Measurements from ENCODE around the gene RICTOR. TPM values are rescaled to one million over a fixed set of nuclear protein-coding genes. Genes with fewer than 3 reads are reported as not detected.
"Not testable (repeated sequence)": the region's sequence is repeated elsewhere in the genome, so short reads cannot be mapped to it uniquely, and the experiment has no call there.

The RICTOR gene
- total and polyA plus RNA-seq, 4 donors = 3.9 to 69.5 (median 31.7) TPM

- Histone ChIP-seq H3K4me3 (ENCODE audit: low read length in 2 of 2) (no peak overlapping the region), H3K27ac (ENCODE audit: low read depth in 1 of 2, low read length in 2 of 2) (no peak overlapping the region), H3K4me1 (ENCODE audit: control insufficient read depth in 1 of 2, insufficient read depth in 2 of 2, low read length in 2 of 2) (no peaks in the 10 kb centered on the region), H3K9me3 (ENCODE audit: control insufficient read depth, low read length) (no peaks in the 10 kb centered on the region), H3K36me3 (ENCODE audit: control insufficient read depth in 1 of 2, insufficient read depth in 2 of 2, low read length in 1 of 2) (no peaks in the 10 kb centered on the region), H3K27me3 (ENCODE audit: control insufficient read depth in 1 of 2, insufficient read depth in 2 of 2, low read length in 1 of 2) (no peaks in the 10 kb centered on the region)
- intact Hi-C loops (cut with DNase I) = no loop called here
- 81% methylated on average over 3 of the region's 3 CpGs for WGBS, 2 donors
- DNase-seq (no peak), ATAC-seq (ENCODE audit: low FRiP score) (no peak)
Observed at GRCh38 chr5:39055027-39055767, 19.0 kb downstream of the RICTOR start.

GRCh38 chr5:39053189-39053588 is 21.0 kb downstream of the RICTOR start:
- H3K9me3 ChIP-seq (ENCODE audit: control insufficient read depth, low read length) = no peaks in the 10 kb centered on the region
- H3K4me1 ChIP-seq (ENCODE audit: control insufficient read depth in 1 of 2, insufficient read depth in 2 of 2, low read length in 2 of 2) = peaks cover 0 to 3% of the 10 kb centered on the region in 2 donors
- ATAC-seq (ENCODE audit: low FRiP score) = no peak
- intact Hi-C loops (cut with DNase I) = no loop called here
- WGBS, 2 donors = 88 to 94% methylated on average over 4 of the region's 4 CpGs
- no peak overlapping the region for H3K27ac ChIP-seq (ENCODE audit: low read depth in 1 of 2, low read length in 2 of 2)
- DNase-seq = no peak
- no peaks in the 10 kb centered on the region for H3K36me3 ChIP-seq (ENCODE audit: control insufficient read depth in 1 of 2, insufficient read depth in 2 of 2, low read length in 1 of 2)
- H3K4me3 ChIP-seq (ENCODE audit: low read length in 2 of 2) = no peak overlapping the region
- H3K27me3 ChIP-seq (ENCODE audit: control insufficient read depth in 1 of 2, insufficient read depth in 2 of 2, low read length in 1 of 2) = no peaks in the 10 kb centered on the region

- Histone ChIP-seq H3K27me3 (ENCODE audit: control insufficient read depth in 1 of 2, insufficient read depth in 2 of 2, low read length in 1 of 2) (no peaks in the 10 kb centered on the region), H3K9me3 (ENCODE audit: control insufficient read depth, low read length) (no peaks in the 10 kb centered on the region), H3K4me3 (ENCODE audit: low read length in 2 of 2) (no peak overlapping the region), H3K36me3 (ENCODE audit: control insufficient read depth in 1 of 2, insufficient read depth in 2 of 2, low read length in 1 of 2) (no peaks in the 10 kb centered on the region), H3K4me1 (ENCODE audit: control insufficient read depth in 1 of 2, insufficient read depth in 2 of 2, low read length in 2 of 2) (peaks cover 0 to 3% of the 10 kb centered on the region in 2 donors), H3K27ac (ENCODE audit: low read depth in 1 of 2, low read length in 2 of 2) (no peak overlapping the region)
- intact Hi-C loops (cut with DNase I) = no loop called here
- 92 to 93% methylated on average over 3 of the region's 3 CpGs for WGBS, 2 donors
- DNase-seq = no peak
- ATAC-seq (ENCODE audit: low FRiP score) = no peak
Observed at GRCh38 chr5:39052141-39052540, 22.1 kb downstream of the RICTOR start.

GRCh38 chr5:39049315-39049714 is 24.9 kb downstream of the RICTOR start:
- Histone ChIP-seq H3K27me3 (ENCODE audit: control insufficient read depth in 1 of 2, insufficient read depth in 2 of 2, low read length in 1 of 2) (no peaks in the 10 kb centered on the region), H3K27ac (ENCODE audit: low read depth in 1 of 2, low read length in 2 of 2) (no peak overlapping the region), H3K9me3 (ENCODE audit: control insufficient read depth, low read length) (no peaks in the 10 kb centered on the region), H3K4me3 (ENCODE audit: low read length in 2 of 2) (no peak overlapping the region), H3K4me1 (ENCODE audit: control insufficient read depth in 1 of 2, insufficient read depth in 2 of 2, low read length in 2 of 2) (peaks cover 0 to 3% of the 10 kb centered on the region in 2 donors), H3K36me3 (ENCODE audit: control insufficient read depth in 1 of 2, insufficient read depth in 2 of 2, low read length in 1 of 2) (no peaks in the 10 kb centered on the region)
- WGBS, 2 donors = 89 to 96% methylated on average over 1 of the region's 1 CpG
- no peak for DNase-seq
- no peak for ATAC-seq (ENCODE audit: low FRiP score)
- intact Hi-C loops (cut with DNase I) = no loop called here

GRCh38 chr5:39040875-39041274 is 33.3 kb downstream of the RICTOR start:
- DNase-seq (peak in 1 of 2 donors; percentile 75), ATAC-seq (ENCODE audit: low FRiP score) (no peak)
- Histone ChIP-seq H3K4me3 (ENCODE audit: low read length in 2 of 2) (no peak overlapping the region), H3K27me3 (ENCODE audit: control insufficient read depth in 1 of 2, insufficient read depth in 2 of 2, low read length in 1 of 2) (no peaks in the 10 kb centered on the region), H3K27ac (ENCODE audit: low read depth in 1 of 2, low read length in 2 of 2) (no peak overlapping the region), H3K4me1 (ENCODE audit: control insufficient read depth in 1 of 2, insufficient read depth in 2 of 2, low read length in 2 of 2) (no peaks in the 10 kb centered on the region), H3K9me3 (ENCODE audit: control insufficient read depth, low read length) (no peaks in the 10 kb centered on the region), H3K36me3 (ENCODE audit: control insufficient read depth in 1 of 2, insufficient read depth in 2 of 2, low read length in 1 of 2) (no peaks in the 10 kb centered on the region)
- intact Hi-C loops (cut with DNase I) = no loop called here
- WGBS, 2 donors = 23 to 80% methylated on average over 1 of the region's 1 CpG

GRCh38 chr5:39034493-39034892 is 39.7 kb downstream of the RICTOR start:
- H3K27me3 ChIP-seq (ENCODE audit: control insufficient read depth in 1 of 2, insufficient read depth in 2 of 2, low read length in 1 of 2); ATAC-seq (ENCODE audit: low FRiP score); H3K4me1 ChIP-seq (ENCODE audit: control insufficient read depth in 1 of 2, insufficient read depth in 2 of 2, low read length in 2 of 2); H3K36me3 ChIP-seq (ENCODE audit: control insufficient read depth in 1 of 2, insufficient read depth in 2 of 2, low read length in 1 of 2); intact Hi-C loops (cut with DNase I); H3K27ac ChIP-seq (ENCODE audit: low read depth in 1 of 2, low read length in 2 of 2); DNase-seq; H3K9me3 ChIP-seq (ENCODE audit: control insufficient read depth, low read length); H3K4me3 ChIP-seq (ENCODE audit: low read length in 2 of 2): not testable (repeated sequence)
- WGBS, 2 donors = 95 to 98% methylated on average over 11 to 12 of the region's 12 CpGs

- H3K27me3 ChIP-seq (ENCODE audit: control insufficient read depth in 1 of 2, insufficient read depth in 2 of 2, low read length in 1 of 2) = no peaks in the 10 kb centered on the region
- no peak overlapping the region for H3K4me3 ChIP-seq (ENCODE audit: low read length in 2 of 2)
- no peak overlapping the region for H3K27ac ChIP-seq (ENCODE audit: low read depth in 1 of 2, low read length in 2 of 2)
- intact Hi-C loops (cut with DNase I) = no loop called here
- DNase-seq (no peak), ATAC-seq (ENCODE audit: low FRiP score) (no peak)
- no peaks in the 10 kb centered on the region for H3K9me3 ChIP-seq (ENCODE audit: control insufficient read depth, low read length)
- 94 to 98% methylated on average over 1 of the region's 1 CpG for WGBS, 2 donors
- H3K4me1 ChIP-seq (ENCODE audit: control insufficient read depth in 1 of 2, insufficient read depth in 2 of 2, low read length in 2 of 2) = no peaks in the 10 kb centered on the region
- H3K36me3 ChIP-seq (ENCODE audit: control insufficient read depth in 1 of 2, insufficient read depth in 2 of 2, low read length in 1 of 2) = no peaks in the 10 kb centered on the region
Observed at GRCh38 chr5:39031041-39031440, 43.2 kb downstream of the RICTOR start.

- Histone ChIP-seq H3K9me3 (ENCODE audit: control insufficient read depth, low read length) (no peaks in the 10 kb centered on the region), H3K27me3 (ENCODE audit: control insufficient read depth in 1 of 2, insufficient read depth in 2 of 2, low read length in 1 of 2) (no peaks in the 10 kb centered on the region), H3K4me3 (ENCODE audit: low read length in 2 of 2) (no peak overlapping the region), H3K4me1 (ENCODE audit: control insufficient read depth in 1 of 2, insufficient read depth in 2 of 2, low read length in 2 of 2) (no peaks in the 10 kb centered on the region), H3K27ac (ENCODE audit: low read depth in 1 of 2, low read length in 2 of 2) (no peak overlapping the region), H3K36me3 (ENCODE audit: control insufficient read depth in 1 of 2, insufficient read depth in 2 of 2, low read length in 1 of 2) (no peaks in the 10 kb centered on the region)
- intact Hi-C loops (cut with DNase I) = no loop called here
- ATAC-seq (ENCODE audit: low FRiP score) (no peak), DNase-seq (no peak)
- 97 to 98% methylated on average over 4 of the region's 4 CpGs for WGBS, 2 donors
Observed at GRCh38 chr5:39025456-39025855, 48.7 kb downstream of the RICTOR start.

- intact Hi-C loops (cut with DNase I) = no loop called here
- ATAC-seq (ENCODE audit: low FRiP score) (no peak), DNase-seq (no peak)
- H3K4me1 ChIP-seq (ENCODE audit: control insufficient read depth in 1 of 2, insufficient read depth in 2 of 2, low read length in 2 of 2) = no peaks in the 10 kb centered on the region
- no peak overlapping the region for H3K27ac ChIP-seq (ENCODE audit: low read depth in 1 of 2, low read length in 2 of 2)
- no peaks in the 10 kb centered on the region for H3K36me3 ChIP-seq (ENCODE audit: control insufficient read depth in 1 of 2, insufficient read depth in 2 of 2, low read length in 1 of 2)
- no peak overlapping the region for H3K4me3 ChIP-seq (ENCODE audit: low read length in 2 of 2)
- no peaks in the 10 kb centered on the region for H3K27me3 ChIP-seq (ENCODE audit: control insufficient read depth in 1 of 2, insufficient read depth in 2 of 2, low read length in 1 of 2)
- H3K9me3 ChIP-seq (ENCODE audit: control insufficient read depth, low read length) = no peaks in the 10 kb centered on the region
Observed at GRCh38 chr5:39024884-39025283, 49.3 kb downstream of the RICTOR start.

Data from aorta (tissue), 5 donors.